Caco-2 (cell line): Measurements from ENCODE around the gene PRPF18. TPM values are rescaled to one million over a fixed set of nuclear protein-coding genes. Genes with fewer than 3 reads are reported as not detected.
A peak's percentile ranks its signal among the peaks of the same experiment; 100 is the strongest.

Source experiments
- BruUV-seq: library from RNA; stranded (reverse); fragments of 400-500 nt; replicated peaks from 2 replicates; lab custom pipeline; 2021; lab: Mats Ljungman, UMichigan
- CTCF ChIA-PET: fragments of 300-600 bp; sonication (Branson Sonifier 250); formaldehyde crosslinking; loops from one replicate; lab custom pipeline; 2022; ENCODE audit warnings: antibody characterized with exemption; lab: Charles Lee
- POLR2A ChIA-PET: fragments of 300-600 bp; sonication (Branson Sonifier 250); formaldehyde crosslinking; loops from one replicate; lab custom pipeline; 2022; ENCODE audit warnings: antibody characterized with exemption; lab: Charles Lee
- DNase-seq, 2 experiments: peaks; one replicate each; pipeline versions ENCODE4 v3.0.0 to v3.0.0-alpha.2; 2020 to 2022
- H3K27me3 ChIP-seq: replicated peaks from 2 replicates; pipeline ENCODE4 v1.6.0; 2011; ENCODE audit warnings: low read length; ENCODE audit not compliant: control insufficient read depth, insufficient read depth
- H3K36me3 ChIP-seq: 2 replicates; pipeline ENCODE4 v1.5.1; 2011; ENCODE audit warnings: low read length; ENCODE audit not compliant: control insufficient read depth, insufficient read depth
- H3K4me1 ChIP-seq: fragments of 250-450 bp; sonication (Bioruptor Pico); 2 replicates; pipeline ENCODE4 v1.5.1; 2020; ENCODE audit warnings: mild to moderate bottlenecking
- H3K4me3 ChIP-seq: 2 replicates; pipeline ENCODE4 v1.5.1; 2011; ENCODE audit warnings: low read depth, mild to moderate bottlenecking, control low read depth, low read length
- H3K9me3 ChIP-seq: fragments of 250-450 bp; sonication (Bioruptor Pico); 2 replicates; pipeline ENCODE4 v1.5.1; 2020; ENCODE audit warnings: mild to moderate bottlenecking, moderate library complexity
- H3K27ac Mint-ChIP-seq: one replicate; pipeline ENCODE4 v1.8.0; 2022; ENCODE audit warnings: mixed read lengths; ENCODE audit not compliant: unreplicated experiment
- H3K27me3 Mint-ChIP-seq: one replicate; pipeline ENCODE4 v1.8.0; 2022; ENCODE audit warnings: mixed read lengths; ENCODE audit not compliant: insufficient read depth, unreplicated experiment
- H3K36me3 Mint-ChIP-seq: one replicate; pipeline ENCODE4 v1.8.0; 2022; ENCODE audit warnings: mild to moderate bottlenecking, mixed read lengths; ENCODE audit not compliant: insufficient read depth, unreplicated experiment
- H3K4me1 Mint-ChIP-seq: one replicate; pipeline ENCODE4 v1.8.0; 2022; ENCODE audit warnings: low read depth, mixed read lengths; ENCODE audit not compliant: unreplicated experiment
- H3K4me3 Mint-ChIP-seq: one replicate; pipeline ENCODE4 v1.8.0; 2022; ENCODE audit warnings: mild to moderate bottlenecking, moderate library complexity, mixed read lengths; ENCODE audit not compliant: unreplicated experiment
- H3K9me3 Mint-ChIP-seq: one replicate; pipeline ENCODE4 v1.8.0; 2022; ENCODE audit warnings: mixed read lengths; ENCODE audit not compliant: unreplicated experiment
- CTCF ChIP-seq, 2 experiments: fragments of 200-600 bp in 1 of 2; IDR thresholded peaks; 1 replicate in 1 of 2; 2 replicates in 1 of 2; pipeline versions ENCODE4 v1.5.1 to v1.8.0; 2011 to 2022; ENCODE audit warnings: antibody characterized with exemption in 1 of 2, control low read depth in 1 of 2, inconsistent platforms in 1 of 2, low read depth in 1 of 2, low read length in 1 of 2, mild to moderate bottlenecking in 1 of 2, moderate library complexity in 1 of 2; ENCODE audit not compliant: insufficient read depth in 1 of 2, severe bottlenecking in 1 of 2, unreplicated experiment in 1 of 2
- intact Hi-C: fragments of 100-400 bp; cut with micrococcal nuclease; formaldehyde crosslinking; loops from one replicate; pipeline ENCODE4 v1.10.0; 2022; ENCODE audit not compliant: unreplicated experiment
- total RNA-seq: library from RNA; stranded (reverse); gene quantifications from 2 replicates; pipeline ENCODE4 v1.2.3, GENCODE V29; 2022

The PRPF18 gene
- total RNA-seq, 1 experiment from 2014 or later: 31.0 TPM

DNA sequence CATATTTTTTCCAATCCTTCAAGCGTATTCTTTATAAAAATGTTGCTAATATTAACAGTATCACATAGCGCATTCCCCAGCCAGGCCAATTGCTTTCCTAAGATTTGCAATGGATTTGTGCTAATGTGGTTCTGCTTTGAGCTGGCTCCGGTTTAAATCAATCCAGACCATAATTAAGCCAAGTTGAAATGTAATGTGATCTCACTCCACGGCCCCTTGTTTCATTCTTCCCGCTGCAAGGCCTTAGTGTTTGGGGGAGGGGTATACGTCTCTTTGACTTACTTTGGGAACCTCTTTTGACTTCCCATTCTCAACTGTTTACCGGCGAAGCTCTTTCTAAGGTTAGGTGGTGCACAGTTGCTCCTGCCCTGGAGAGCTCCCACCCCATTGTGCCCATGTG is 86.4 kb downstream of the PRPF18 start:
- DNase-seq: no peak
- ChIA-PET CTCF (no interaction called here), POLR2A (no interaction called here)
- H3K9me3 ChIP-seq: no peaks in the 10 kb centered on the region
- BruUV-seq: no TSS peak
- Mint-ChIP-seq H3K27ac (peak overlapping the region; percentile 19), H3K36me3 (peaks cover 78% of the 10 kb centered on the region), H3K4me3 (no peak overlapping the region), H3K27me3 (no peaks in the 10 kb centered on the region), H3K4me1 (peaks cover 26% of the 10 kb centered on the region), H3K9me3 (no peaks in the 10 kb centered on the region)
- H3K4me1 ChIP-seq: peaks cover 21% of the 10 kb centered on the region
- TF ChIP-seq CTCF (IDR thresholded peaks at IDR 0.05; ENCODE audit: insufficient read depth in 1 of 2, low read depth in 1 of 2, low read length in 1 of 2, severe bottlenecking in 1 of 2, unreplicated experiment in 1 of 2): no peak
- peaks cover 7% of the 10 kb centered on the region for H3K36me3 ChIP-seq
- intact Hi-C loops: no loop called here
- H3K4me3 ChIP-seq: no peak overlapping the region
- no peaks in the 10 kb centered on the region for H3K27me3 ChIP-seq

GRCh38 chr10:13674645-13675588 is 88.2 kb downstream of the PRPF18 start:
- peaks cover 5% of the 10 kb centered on the region for H3K4me1 ChIP-seq
- ChIA-PET POLR2A (no interaction called here), CTCF (interaction anchor here (0.5 to 0.6 kb wide), 2 partner anchors 12 to 103 kb away, joined by 3 to 5 read pairs; no protein-coding TSS in a partner anchor)
- no peaks in the 10 kb centered on the region for H3K27me3 ChIP-seq
- BruUV-seq: no TSS peak
- no peaks in the 10 kb centered on the region for H3K9me3 ChIP-seq
- H3K4me3 ChIP-seq: no peak overlapping the region
- intact Hi-C loops: no loop called here
- Mint-ChIP-seq H3K27me3 (no peaks in the 10 kb centered on the region), H3K9me3 (no peaks in the 10 kb centered on the region), H3K36me3 (peaks cover 76% of the 10 kb centered on the region), H3K4me3 (no peak overlapping the region), H3K4me1 (peaks cover 17% of the 10 kb centered on the region), H3K27ac (no peak overlapping the region)
- no peak for TF ChIP-seq CTCF (IDR thresholded peaks at IDR 0.05; ENCODE audit: insufficient read depth in 1 of 2, low read depth in 1 of 2, low read length in 1 of 2, severe bottlenecking in 1 of 2, unreplicated experiment in 1 of 2)
- peaks cover 6% of the 10 kb centered on the region; the same call in 1 of the 2 replicates for H3K36me3 ChIP-seq
- no peak for DNase-seq

- CTCF ChIA-PET: no interaction called here
- POLR2A ChIA-PET: no interaction called here
- no TSS peak for BruUV-seq
- Mint-ChIP-seq H3K4me1 (peaks cover 18% of the 10 kb centered on the region), H3K27ac (no peak overlapping the region), H3K27me3 (no peaks in the 10 kb centered on the region), H3K36me3 (peaks cover 65% of the 10 kb centered on the region), H3K4me3 (no peak overlapping the region), H3K9me3 (no peaks in the 10 kb centered on the region)
- H3K4me1 ChIP-seq: peaks cover 10% of the 10 kb centered on the region
- no peak for DNase-seq
- H3K9me3 ChIP-seq: no peaks in the 10 kb centered on the region
- H3K36me3 ChIP-seq: peaks cover 7% of the 10 kb centered on the region; the same call in 1 of the 2 replicates
- H3K27me3 ChIP-seq: no peaks in the 10 kb centered on the region
- H3K4me3 ChIP-seq: no peak overlapping the region
- intact Hi-C loops: no loop called here
- no peak for TF ChIP-seq CTCF (IDR thresholded peaks at IDR 0.05; ENCODE audit: insufficient read depth in 1 of 2, low read depth in 1 of 2, low read length in 1 of 2, severe bottlenecking in 1 of 2, unreplicated experiment in 1 of 2)
Observed at GRCh38 chr10:13678101-13678843, 91.5 kb downstream of the PRPF18 start.
